CD4-positive, alpha-beta T cell treated with Interleukin-15 for 1 hour (primary cell): ENCODE data around the gene ABI2.
"Not testable (repeated sequence)": the region's sequence is repeated elsewhere in the genome, so short reads cannot be mapped to it uniquely, and the experiment has no call there.

ENCODE experiments used
- DNase-seq: peaks from one replicate; pipeline ENCODE4 v3.0.0-alpha.2; 2020

Gene ABI2

GRCh38 chr2:203359450-203359849, 31.3 kb downstream of the ABI2 start:
- no peak for DNase-seq

GRCh38 chr2:203360833-203361430, 32.7 kb downstream of the ABI2 start:
- no peak for DNase-seq

GRCh38 chr2:203361495-203361894, 33.3 kb downstream of the ABI2 start:
- no peak for DNase-seq

- no peak for DNase-seq
These were observed 33.7 kb downstream of the ABI2 start for GRCh38 chr2:203361922-203362321.

GRCh38 chr2:203366639-203367466, 38.7 kb downstream of the ABI2 start:
- DNase-seq = no peak

GRCh38 chr2:203372706-203373105, 44.5 kb downstream of the ABI2 start:
- DNase-seq = not testable (repeated sequence)

- DNase-seq = no peak
These were observed 48.0 kb downstream of the ABI2 start for GRCh38 chr2:203376173-203376572.

- no peak for DNase-seq
These were observed 51.0 kb downstream of the ABI2 start for GRCh38 chr2:203379156-203379555.

GRCh38 chr2:203383038-203383437, 54.8 kb downstream of the ABI2 start:
- DNase-seq = no peak

GRCh38 chr2:203388153-203388552, 60.0 kb downstream of the ABI2 start:
- not testable (repeated sequence) for DNase-seq

- DNase-seq = no peak
These were observed 66.5 kb downstream of the ABI2 start for GRCh38 chr2:203394519-203395227.

- DNase-seq = no peak
These were observed 67.7 kb downstream of the ABI2 start for GRCh38 chr2:203395858-203396257.

- no peak for DNase-seq
These were observed 68.5 kb downstream of the ABI2 start for GRCh38 chr2:203396667-203397066.

- no peak for DNase-seq
These were observed 70.8 kb downstream of the ABI2 start for GRCh38 chr2:203399031-203399430.

- no peak for DNase-seq
These were observed 72.8 kb downstream of the ABI2 start for GRCh38 chr2:203400805-203401585.

- no peak for DNase-seq
These were observed 76.8 kb downstream of the ABI2 start for GRCh38 chr2:203404996-203405395.

GRCh38 chr2:203407496-203407895, 79.3 kb downstream of the ABI2 start:
- DNase-seq = no peak

GRCh38 chr2:203412546-203413331, 84.5 kb downstream of the ABI2 start:
- no peak for DNase-seq

- no peak for DNase-seq
These were observed 85.6 kb downstream of the ABI2 start for GRCh38 chr2:203413796-203414195.

GRCh38 chr2:203418271-203418670, 90.1 kb downstream of the ABI2 start:
- DNase-seq = no peak

- no peak for DNase-seq
These were observed 98.9 kb downstream of the ABI2 start for GRCh38 chr2:203427061-203427460.

GRCh38 chr2:203429643-203430042, 101.4 kb downstream of the ABI2 start:
- not testable (repeated sequence) for DNase-seq
